SK-N-MC (cell line): ENCODE measurements around the gene EPHA8.

Experiments used
- DNase-seq: peaks from one replicate; pipeline ENCODE4 v3.0.0-alpha.2; 2011; ENCODE audit warnings: low read depth, low spot score
- H3K27ac ChIP-seq: fragments of 200-600 bp; sonication (generic); 2 replicates; pipeline ENCODE4 v1.5.1; 2016; ENCODE audit warnings: mixed run types
- H3K36me3 ChIP-seq: fragments of 200-600 bp; sonication (generic); 2 replicates; pipeline ENCODE4 v1.6.1; 2017; ENCODE audit warnings: antibody characterized with exemption, low read length, mixed read lengths; ENCODE audit not compliant: insufficient read depth
- H3K4me3 ChIP-seq: fragments of 200-600 bp; sonication (generic); 2 replicates; pipeline ENCODE4 v1.5.1; 2016
- H3K9ac ChIP-seq: fragments of 200-600 bp; sonication (generic); 2 replicates; pipeline ENCODE4 v1.8.0; 2017; ENCODE audit warnings: mixed run types, mixed read lengths; ENCODE audit not compliant: insufficient read length
- H3K9me3 ChIP-seq: fragments of 200-600 bp; sonication (generic); 2 replicates; pipeline ENCODE4 v1.6.1; 2017; ENCODE audit warnings: low read depth, mild to moderate bottlenecking, antibody characterized with exemption, low read length, moderate library complexity, mixed read lengths
- EZH2 ChIP-seq: fragments of 200-600 bp; sonication (generic); IDR thresholded peaks from one replicate; pipeline ENCODE4 v1.6.1; 2017; ENCODE audit warnings: antibody characterized with exemption
- FOXP2 ChIP-seq: optimal IDR thresholded peaks from 2 replicates; pipeline ENCODE3; 2011; ENCODE audit warnings: mild to moderate bottlenecking, moderate library complexity; ENCODE audit not compliant: insufficient read depth; ENCODE audit errors: extremely low read length, control extremely low read depth
- POLR2AphosphoS5 ChIP-seq: IDR thresholded peaks from 2 replicates; pipeline ENCODE4 v1.6.1; 2012; ENCODE audit warnings: mild to moderate bottlenecking, low read depth, low read length, borderline replicate concordance

The EPHA8 gene

DNA sequence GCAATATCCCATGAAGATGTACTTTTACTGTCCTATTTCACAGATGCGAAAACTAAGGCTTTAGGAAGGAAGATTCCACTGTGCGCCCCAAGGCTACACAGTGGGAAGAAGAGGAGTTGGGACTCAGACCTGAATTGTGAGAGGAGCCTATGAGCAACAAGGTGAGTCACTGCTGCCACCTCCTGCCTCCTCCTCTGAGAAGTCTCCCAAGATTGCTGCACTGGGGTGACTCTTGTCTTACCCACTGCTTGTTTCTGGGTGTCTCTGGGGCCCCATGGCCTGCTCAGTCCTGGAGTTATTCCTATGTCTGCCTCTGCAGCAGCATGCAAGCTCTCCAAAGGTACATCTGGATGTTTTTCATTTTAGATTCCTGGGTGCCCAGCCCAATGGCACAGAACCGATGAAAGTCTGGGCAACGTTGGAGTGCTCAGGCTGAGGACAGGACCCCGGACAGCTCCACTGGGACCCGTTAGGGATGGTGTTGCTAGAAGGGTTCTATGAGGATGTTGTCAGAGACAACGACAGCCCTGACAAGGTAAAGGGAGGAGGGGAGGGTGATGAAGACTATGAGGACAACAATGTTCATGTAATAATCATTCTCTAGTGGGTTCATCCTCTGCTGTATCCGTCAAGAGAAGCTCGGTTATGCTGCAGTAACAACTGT lies 62.1 kb downstream of the EPHA8 start:
- Histone ChIP-seq H3K9ac (no peak overlapping the region), H3K27ac (no peak overlapping the region), H3K4me3 (no peak overlapping the region), H3K36me3 (no peaks in the 10 kb centered on the region), H3K9me3 (no peaks in the 10 kb centered on the region)
- DNase-seq = no peak
- no peak for TF ChIP-seq POLR2AphosphoS5
- TF ChIP-seq FOXP2 = no peak
- no peak for TF ChIP-seq EZH2

DNA sequence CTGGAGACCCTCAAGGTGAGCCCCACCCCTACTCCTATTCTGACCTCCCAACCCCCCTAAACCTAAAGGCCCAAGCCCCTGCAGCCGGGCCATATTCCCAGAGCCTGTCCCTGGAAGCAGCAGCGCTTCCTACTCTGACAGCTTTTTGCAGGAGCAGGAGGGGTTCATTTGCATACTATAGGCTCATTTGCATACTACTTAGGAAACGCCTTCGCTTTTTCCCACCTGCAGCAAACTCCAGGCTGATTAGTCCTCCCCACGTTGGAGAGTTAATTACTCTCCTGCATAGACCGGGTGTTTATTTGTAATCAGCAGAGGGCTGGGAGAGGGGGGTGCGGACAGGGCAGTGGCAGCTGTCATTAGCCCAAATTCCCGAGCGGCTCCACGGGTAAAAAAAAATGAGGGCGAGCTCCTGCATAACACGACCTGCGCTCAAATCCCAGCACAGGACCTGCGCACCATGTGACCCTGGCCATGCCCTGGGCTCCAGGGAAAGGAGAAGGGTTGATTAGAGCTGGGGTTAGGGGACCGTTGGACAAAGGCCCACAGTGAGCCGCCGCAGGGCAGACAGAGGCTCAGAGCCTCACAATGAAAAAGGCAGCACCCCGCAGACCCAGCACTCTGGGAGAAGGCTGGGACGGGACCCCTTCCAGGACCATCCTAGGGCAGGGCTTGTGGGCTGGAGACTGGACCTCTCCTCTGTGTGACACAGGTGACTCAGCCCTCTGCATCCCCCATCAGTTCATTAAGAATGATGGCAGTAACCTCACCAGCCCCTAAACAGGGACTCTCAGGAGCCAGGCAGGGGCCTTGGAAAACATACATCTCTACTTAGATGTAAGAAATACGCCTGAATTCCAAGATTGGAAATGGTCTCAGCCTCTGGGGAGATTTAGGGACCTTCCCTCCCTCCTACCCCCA lies 63.2 kb downstream of the EPHA8 start:
- DNase-seq = no peak
- H3K27ac ChIP-seq = no peak overlapping the region

DNA sequence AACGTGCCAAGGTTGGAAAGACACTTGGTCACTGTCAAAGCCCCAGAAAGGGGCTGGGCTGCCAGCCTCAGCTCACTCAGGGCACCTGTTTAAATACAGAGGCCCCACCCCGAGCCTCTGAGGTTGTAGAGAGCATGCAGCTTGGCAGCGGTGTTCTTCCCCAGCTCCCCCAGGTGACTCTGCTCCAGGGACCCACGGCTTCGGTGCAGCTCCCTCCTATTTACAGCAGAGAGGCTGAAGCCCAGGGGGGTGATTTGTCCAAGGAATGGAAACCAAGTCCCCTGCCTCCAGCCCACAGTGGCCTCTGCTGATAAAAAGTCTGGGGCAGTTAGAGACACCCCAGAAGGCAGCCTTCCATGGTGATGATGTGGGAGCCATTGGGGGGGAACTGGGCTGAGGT lies 64.0 kb downstream of the EPHA8 start:
- no peak overlapping the region for H3K4me3 ChIP-seq
- H3K9ac ChIP-seq = no peak overlapping the region
- TF ChIP-seq FOXP2 = no peak
- TF ChIP-seq POLR2AphosphoS5 = no peak
- TF ChIP-seq EZH2 = no peak
- H3K27ac ChIP-seq = no peak overlapping the region
- no peaks in the 10 kb centered on the region for H3K36me3 ChIP-seq
- no peak for DNase-seq
- no peaks in the 10 kb centered on the region for H3K9me3 ChIP-seq

More for the DNA sequence above, 63.2 kb downstream of the EPHA8 start:
- Histone ChIP-seq H3K4me3 (no peak overlapping the region), H3K9ac (no peak overlapping the region), H3K36me3 (no peaks in the 10 kb centered on the region), H3K9me3 (no peaks in the 10 kb centered on the region)
- TF ChIP-seq FOXP2 (no peak), EZH2 (no peak), POLR2AphosphoS5 (no peak)

DNA sequence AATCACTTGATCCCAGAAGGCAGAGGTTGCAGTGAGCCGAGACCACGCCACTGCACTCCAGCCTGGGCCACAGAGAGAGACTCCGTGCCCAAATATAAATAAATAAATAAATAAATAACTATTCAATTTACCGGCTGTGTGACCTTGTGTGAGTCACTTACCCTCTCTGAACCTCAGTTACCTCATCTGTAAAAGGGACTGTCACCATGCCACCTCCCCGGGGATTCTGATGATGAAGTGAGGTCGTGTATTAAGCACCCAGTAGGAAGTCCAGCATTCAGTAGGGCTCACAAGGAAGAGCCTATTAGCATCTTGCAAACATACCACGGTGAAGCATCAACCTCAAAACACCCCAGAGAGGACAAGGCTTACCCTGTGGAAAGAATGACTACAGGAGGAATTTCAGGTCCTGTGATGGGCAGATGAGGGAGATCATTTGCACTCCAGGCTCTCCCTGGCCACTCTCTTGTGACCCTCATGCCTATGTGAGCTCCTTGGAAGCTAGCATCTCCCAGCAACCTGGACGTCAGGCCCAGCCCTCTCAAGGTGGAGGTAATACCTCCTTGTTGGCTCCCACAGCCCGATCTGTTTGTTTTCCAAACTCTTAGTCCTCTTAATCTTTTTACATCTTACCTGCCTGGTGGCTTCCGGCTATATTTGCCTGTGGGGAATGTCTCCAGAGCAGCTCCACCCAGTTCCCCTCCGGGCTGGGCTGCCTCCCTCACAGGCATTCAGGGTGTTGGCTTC lies 65.6 kb downstream of the EPHA8 start:
- H3K4me3 ChIP-seq = no peak overlapping the region
- no peak overlapping the region for H3K27ac ChIP-seq
- H3K9ac ChIP-seq = no peak overlapping the region
- TF ChIP-seq FOXP2 (no peak), POLR2AphosphoS5 (no peak), EZH2 (no peak)
- no peak for DNase-seq
- H3K9me3 ChIP-seq = no peaks in the 10 kb centered on the region
- no peaks in the 10 kb centered on the region for H3K36me3 ChIP-seq

DNA sequence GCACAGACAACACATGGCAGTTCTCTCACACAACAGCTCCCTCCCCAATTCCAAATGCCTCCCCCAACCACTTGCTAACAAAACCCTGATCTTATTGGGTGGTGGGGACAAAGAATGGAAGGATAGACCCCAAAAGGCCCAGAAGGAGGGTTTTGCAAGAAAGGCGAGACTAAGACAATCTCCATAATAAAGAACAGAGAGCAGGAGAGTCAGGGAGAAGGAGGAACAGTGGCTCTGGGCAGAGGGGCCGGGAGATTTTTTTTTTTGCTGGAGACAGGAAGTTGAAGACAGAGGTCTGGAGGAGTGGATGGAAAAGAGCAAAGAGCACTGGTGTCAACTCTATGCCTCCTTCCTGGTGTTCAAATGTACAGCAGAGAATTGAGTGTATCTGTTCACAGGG lies 66.6 kb downstream of the EPHA8 start:
- no peak overlapping the region for H3K27ac ChIP-seq
- no peaks in the 10 kb centered on the region for H3K36me3 ChIP-seq
- DNase-seq = no peak
- H3K9ac ChIP-seq = no peak overlapping the region
- H3K4me3 ChIP-seq = no peak overlapping the region
- no peaks in the 10 kb centered on the region for H3K9me3 ChIP-seq
- TF ChIP-seq FOXP2 (no peak), EZH2 (no peak), POLR2AphosphoS5 (no peak)

DNA sequence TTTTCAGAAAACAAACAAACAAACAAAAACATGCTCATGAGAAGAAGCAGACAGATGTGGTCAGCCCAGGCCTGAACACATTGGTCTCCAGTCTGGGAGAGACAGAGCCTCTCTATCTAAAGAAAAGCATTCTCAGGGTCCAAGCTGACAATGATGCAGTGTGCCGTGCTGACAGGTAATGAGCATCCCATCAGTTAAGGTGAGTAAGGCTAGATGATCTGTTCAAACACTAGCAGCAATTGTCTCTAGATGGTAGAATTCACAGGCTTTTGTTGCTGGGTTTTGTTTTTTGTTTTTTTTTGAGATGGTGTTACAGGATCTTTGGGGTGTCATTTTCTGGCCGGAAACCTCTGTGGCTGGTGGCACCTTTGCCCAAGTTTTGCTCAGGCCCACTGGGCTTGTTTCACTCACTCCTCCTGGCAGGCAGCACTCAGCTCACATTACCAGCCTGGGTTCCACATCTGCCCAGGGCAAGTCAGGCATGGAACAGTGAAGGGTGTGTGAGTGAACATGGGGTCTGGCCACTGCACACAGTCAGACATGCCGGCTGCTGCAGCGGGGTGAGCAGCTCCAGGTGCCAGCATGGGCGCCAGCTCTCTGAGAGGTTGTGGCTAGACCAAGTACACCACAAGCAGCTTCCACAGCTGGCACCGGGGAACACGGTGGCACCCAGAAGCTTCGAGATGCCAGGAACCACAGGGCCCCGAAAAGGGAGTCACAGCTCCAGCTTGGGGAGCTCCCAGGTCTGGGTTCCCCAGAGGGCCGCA lies 70.6 kb downstream of the EPHA8 start:
- TF ChIP-seq FOXP2 (no peak), POLR2AphosphoS5 (no peak)

DNA sequence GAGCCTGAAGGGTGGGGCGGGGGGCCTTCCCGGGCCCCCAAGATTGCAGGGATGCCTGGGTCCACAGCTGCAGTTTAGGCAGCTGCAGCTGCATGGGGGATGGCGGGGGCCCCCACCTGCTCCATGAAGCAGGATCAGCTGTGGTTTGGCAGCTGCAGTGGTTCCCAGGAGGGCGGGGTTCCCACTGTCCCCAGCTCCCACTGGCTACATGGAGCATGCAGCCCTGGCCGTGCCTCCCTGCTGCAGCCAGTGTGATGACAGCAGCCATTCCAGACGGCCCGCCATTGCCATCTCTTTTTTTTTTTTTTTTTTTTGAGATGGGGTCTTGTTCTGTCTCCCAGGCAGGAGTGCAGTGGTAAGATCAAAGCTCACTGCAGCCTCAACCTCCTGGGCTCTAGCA lies 72.1 kb downstream of the EPHA8 start:
- Histone ChIP-seq H3K36me3 (no peaks in the 10 kb centered on the region), H3K4me3 (no peak overlapping the region), H3K27ac (no peak overlapping the region), H3K9me3 (no peaks in the 10 kb centered on the region), H3K9ac (no peak overlapping the region)
- no peak for TF ChIP-seq FOXP2
- no peak for TF ChIP-seq EZH2
- no peak for TF ChIP-seq POLR2AphosphoS5
- no peak for DNase-seq

More for the DNA sequence above, 70.6 kb downstream of the EPHA8 start:
- no peaks in the 10 kb centered on the region for H3K36me3 ChIP-seq
- no peak for DNase-seq
- H3K9ac ChIP-seq = no peak overlapping the region
- H3K4me3 ChIP-seq = no peak overlapping the region
- H3K27ac ChIP-seq = no peak overlapping the region
- H3K9me3 ChIP-seq = no peaks in the 10 kb centered on the region

DNA sequence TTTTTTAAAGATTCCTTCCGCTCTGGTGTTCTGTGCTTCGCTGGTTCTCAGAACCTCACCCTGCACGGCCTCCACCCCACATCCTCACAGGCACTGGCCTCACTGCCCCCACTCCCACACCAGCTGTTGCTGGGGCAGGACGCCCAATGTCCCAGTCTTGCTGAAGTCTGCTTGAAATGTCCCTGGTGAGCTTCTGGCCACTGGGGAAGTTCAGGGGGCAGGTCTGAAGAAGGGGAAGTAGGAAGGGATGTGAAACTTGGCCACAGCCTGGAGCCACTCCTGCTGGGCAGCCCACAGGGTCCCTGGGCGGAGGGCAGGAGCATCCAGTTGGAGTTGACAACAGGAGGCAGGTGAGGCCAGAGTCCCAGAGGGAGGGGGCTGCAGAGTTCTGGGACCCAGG lies 73.1 kb downstream of the EPHA8 start, which contains the start of gene C1QA:
Gene C1QA, plus strand, starts transcription at position 276 of the 400 bp plus-strand sequence. CDS start 989 bp downstream, outside the sequence.
- H3K9ac ChIP-seq = no peak within 1 kb of the TSS
- H3K27ac ChIP-seq = no peak within 1 kb of the TSS
- TF ChIP-seq EZH2 = no peak
- TF ChIP-seq POLR2AphosphoS5 = no peak
- no peak for TF ChIP-seq FOXP2
- no peaks in the 10 kb centered on the region for H3K36me3 ChIP-seq
- no peaks in the 10 kb centered on the region for H3K9me3 ChIP-seq
- H3K4me3 ChIP-seq = no peak within 1 kb of the TSS
- DNase-seq = no peak
